GM18526 (cell line): ENCODE results near the gene ACIN1.

Source experiments
- POLR2A ChIP-seq: IDR thresholded peaks from 3 replicates; pipeline ENCODE4 v1.6.1; 2011; ENCODE audit not compliant: insufficient read length; ENCODE audit errors: extremely low read depth

Gene ACIN1

GRCh38 chr14:23115039-23115731, 20.2 kb upstream of the ACIN1 start:
- TF ChIP-seq POLR2A: no peak

GRCh38 chr14:23114669-23115038, 19.7 kb upstream of the ACIN1 start:
- TF ChIP-seq POLR2A: no peak

DNA sequence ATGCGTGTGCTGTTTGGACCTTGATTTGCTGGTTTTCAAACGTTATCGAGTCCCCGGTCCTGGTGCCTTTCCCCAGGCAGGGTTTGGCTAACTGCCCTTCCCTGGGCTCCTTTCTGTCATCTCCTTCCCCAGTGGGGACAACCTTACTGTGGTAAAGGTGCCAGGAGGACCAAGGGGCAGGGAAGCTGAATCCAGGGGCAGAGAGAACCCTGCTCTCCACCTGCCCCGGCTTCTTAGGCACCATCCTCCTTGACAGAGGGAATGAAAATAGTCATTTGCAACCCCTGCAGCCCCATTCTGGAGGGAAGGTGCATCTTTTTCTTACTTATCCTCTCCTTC, 19.2 kb upstream of the ACIN1 start:
- no peak for TF ChIP-seq POLR2A

GRCh38 chr14:23113431-23114119, 18.6 kb upstream of the ACIN1 start:
- no peak for TF ChIP-seq POLR2A

DNA sequence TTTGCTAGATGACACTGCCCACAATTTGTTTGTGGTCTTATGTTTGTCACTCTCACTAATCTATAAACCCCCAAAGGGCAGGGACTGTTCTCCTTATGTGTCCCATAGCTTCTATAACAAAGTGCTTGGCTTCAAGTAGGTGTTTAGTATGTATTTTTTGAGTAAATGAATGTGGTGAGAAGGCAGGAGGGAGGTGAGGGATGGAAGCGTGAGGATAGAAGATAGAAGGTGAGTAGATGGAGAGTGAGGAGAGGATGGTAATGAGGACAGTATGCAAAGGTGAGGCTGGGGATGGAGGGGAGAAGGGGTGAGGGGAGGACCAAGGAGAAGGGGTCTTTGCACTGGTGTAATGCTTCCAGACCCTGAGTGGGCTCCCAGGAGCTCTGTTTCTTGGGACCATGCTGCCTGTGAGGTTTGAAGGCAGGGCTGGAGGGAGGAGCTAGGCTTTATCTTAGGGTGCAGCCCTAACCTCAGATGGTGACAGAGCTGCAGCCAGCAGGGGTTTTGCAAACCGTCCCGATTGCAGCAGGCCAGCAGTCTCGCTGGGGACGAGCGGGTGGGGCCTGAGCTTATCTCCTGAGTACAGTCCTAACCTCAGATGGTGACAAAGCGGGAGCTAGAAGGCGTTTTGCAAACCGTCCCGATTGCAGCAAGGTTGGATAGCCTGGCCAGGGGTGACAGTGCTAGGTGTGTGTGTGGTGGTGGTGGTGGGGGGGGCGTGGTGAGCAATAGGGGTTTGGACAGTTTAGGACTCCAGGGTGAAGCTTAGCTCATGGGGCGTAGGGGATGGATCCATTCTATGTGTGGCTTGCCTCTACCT, 17.6 kb upstream of the ACIN1 start:
- no peak for TF ChIP-seq POLR2A

GRCh38 chr14:23110579-23111365, 15.8 kb upstream of the ACIN1 start:
- TF ChIP-seq POLR2A: no peak

- TF ChIP-seq POLR2A: no peak
Observed at GRCh38 chr14:23109769-23110168, 14.8 kb upstream of the ACIN1 start.

DNA sequence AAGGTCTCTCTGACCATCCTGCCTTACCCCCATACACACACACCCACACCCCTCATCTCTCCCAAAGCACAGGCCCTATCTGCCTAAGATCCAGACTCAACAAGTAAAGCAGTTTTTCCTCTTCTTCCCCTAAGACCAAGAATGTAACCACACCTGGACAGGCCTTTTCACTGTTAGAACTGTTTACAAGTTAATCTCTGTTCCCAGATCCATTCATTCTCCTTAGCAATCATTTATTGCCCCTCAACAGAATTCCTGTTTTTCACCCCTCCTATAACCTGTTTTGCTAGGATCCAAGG, 11.8 kb upstream of the ACIN1 start:
- TF ChIP-seq POLR2A: no peak

DNA sequence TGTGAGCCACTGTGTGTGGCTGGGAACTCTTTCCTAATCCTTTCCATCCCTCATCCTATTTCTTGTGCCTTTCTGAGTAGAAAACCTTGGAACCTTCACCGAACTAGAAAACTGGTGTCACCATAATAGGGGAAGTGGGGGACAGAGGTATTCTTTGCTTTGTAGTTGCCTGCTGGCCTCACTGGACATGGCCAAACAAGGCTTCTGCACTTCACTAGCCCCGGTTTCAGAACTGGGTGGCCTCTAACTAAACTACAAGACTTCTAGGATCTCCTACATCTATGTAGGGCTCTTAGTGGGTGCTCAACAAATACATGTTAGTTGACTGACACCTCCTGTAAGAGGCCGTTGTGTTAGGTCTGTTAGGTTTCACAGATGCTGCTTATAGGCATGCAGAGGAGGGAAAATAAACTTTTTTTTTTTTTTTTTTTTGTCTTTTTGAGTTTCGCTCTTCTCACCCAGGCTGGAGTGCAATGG, 10.4 kb upstream of the ACIN1 start:
- TF ChIP-seq POLR2A: no peak

DNA sequence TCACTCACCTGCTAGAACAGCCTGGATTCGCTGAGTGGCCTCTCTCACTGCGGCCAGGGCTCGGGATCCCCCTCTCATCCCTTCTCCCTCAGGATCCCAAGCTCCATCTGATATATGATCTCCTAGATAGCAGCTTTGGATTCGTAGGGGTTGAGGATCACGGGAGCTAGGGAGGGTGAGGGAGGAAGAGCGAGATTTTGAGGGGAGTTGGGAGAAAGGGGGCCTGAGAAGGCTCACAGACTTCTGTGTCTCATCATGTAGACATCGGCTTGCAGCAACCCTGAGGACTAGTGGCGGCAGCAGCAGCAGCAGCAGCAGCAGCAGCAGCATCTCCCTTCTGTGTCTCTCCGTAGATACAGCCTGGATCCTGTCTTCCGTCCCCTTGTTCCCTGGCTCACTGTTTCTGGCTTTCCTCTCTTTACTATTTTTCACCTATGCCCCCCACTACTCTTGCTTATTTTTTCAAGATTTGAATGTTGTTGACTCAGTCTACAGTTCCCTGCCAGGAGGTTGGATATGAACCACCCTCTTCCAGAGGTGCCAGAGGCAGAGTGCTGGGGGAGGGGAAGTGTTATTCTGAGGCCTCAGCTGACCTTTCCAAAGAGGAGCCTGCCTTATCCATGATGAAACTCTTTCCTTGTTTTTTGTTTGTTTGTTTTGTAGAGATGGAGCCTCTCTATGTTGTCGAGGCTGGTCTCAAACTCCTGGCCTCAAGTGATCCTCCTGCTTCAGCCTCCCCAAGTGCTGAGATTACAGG, 9.8 kb upstream of the ACIN1 start, which contains the start of gene CIROP:
TSS of gene CIROP (minus strand) at position 399 of the 757 bp plus-strand sequence. CDS start at position 330, 69 bp downstream.
- TF ChIP-seq POLR2A: no peak

DNA sequence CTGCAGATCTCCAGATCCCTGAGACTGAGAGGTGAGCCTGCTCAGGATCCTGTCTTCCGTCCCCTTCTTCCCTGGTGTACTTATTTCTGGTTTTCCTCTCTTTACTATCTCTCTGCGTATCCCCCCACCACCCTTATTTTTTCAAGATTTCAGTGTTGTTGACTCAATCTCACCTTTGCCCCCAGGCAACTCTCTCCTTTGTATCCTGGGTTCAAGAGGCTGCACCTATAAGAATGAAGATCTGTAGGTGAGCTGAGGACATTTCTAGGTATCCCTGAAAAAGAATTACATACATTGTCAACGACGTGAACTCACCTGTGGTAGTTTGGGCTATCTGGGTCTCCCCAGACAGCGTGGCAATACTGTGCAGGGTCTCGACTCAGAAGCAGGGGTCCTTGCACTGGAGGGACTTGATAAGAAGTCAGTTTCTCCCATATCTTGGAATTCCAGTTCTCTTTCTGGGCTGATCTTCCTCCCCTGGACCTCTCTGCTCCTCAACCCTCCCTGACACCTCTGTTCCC, 9.2 kb upstream of the ACIN1 start:
- TF ChIP-seq POLR2A: no peak

DNA sequence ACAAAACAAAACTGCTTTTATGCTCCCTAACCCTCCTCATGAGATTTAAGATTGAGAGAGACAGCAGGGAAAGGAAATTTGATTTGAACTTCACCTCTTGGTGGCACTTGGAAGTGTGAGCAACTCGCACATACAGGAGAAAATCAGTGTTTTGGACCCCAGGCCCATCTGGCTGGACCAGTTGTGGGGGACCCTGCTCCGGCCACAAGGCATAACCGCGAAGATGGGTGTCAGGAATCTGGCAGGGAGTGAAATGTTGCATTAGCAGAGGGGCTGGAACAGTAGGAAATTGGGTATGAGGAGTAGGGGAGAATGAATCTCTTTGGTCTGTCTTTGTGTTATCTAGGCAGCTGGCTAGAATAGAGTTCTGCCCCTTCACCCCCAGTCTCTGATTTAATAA, 8.6 kb upstream of the ACIN1 start:
- TF ChIP-seq POLR2A: no peak

- TF ChIP-seq POLR2A: no peak
Observed at GRCh38 chr14:23102801-23103200, 7.9 kb upstream of the ACIN1 start.

- TF ChIP-seq POLR2A: no peak
Observed at GRCh38 chr14:23101986-23102625, 7.2 kb upstream of the ACIN1 start.
